HG03280 (cell line): ENCODE data around the gene PKHD1.
A peak's percentile ranks its signal among the peaks of the same experiment; 100 is the strongest.
"Not testable (repeated sequence)": the region's sequence is repeated elsewhere in the genome, so short reads cannot be mapped to it uniquely, and the experiment has no call there.

Experiments
- ATAC-seq: cut with Tn5 transposase; IDR thresholded peaks from one replicate; pipeline ENCODE4 v1.9.1; 2021; ENCODE audit warnings: mild to moderate bottlenecking, moderate library complexity; ENCODE audit not compliant: unreplicated experiment

Gene PKHD1

GRCh38 chr6:52000064-52000463 lies 87.3 kb downstream of the PKHD1 start:
- ATAC-seq = no peak

GRCh38 chr6:51996296-51996947 lies 91.0 kb downstream of the PKHD1 start:
- ATAC-seq = peak; percentile 94

- ATAC-seq = no peak
These were observed 92.1 kb downstream of the PKHD1 start for GRCh38 chr6:51995214-51995755.

GRCh38 chr6:51992876-51993275 lies 94.5 kb downstream of the PKHD1 start:
- no peak for ATAC-seq

GRCh38 chr6:51989789-51990188 lies 97.6 kb downstream of the PKHD1 start:
- no peak for ATAC-seq

- ATAC-seq = no peak
These were observed 100.5 kb downstream of the PKHD1 start for GRCh38 chr6:51986864-51987263.

- ATAC-seq = no peak
These were observed 103.8 kb downstream of the PKHD1 start for GRCh38 chr6:51983564-51983963.

GRCh38 chr6:51982695-51983094 lies 104.7 kb downstream of the PKHD1 start:
- ATAC-seq = not testable (repeated sequence)

- no peak for ATAC-seq
These were observed 111.0 kb downstream of the PKHD1 start for GRCh38 chr6:51976374-51976773.

GRCh38 chr6:51972659-51973058 lies 114.8 kb downstream of the PKHD1 start:
- ATAC-seq = no peak

- ATAC-seq = no peak
These were observed 119.1 kb downstream of the PKHD1 start for GRCh38 chr6:51968265-51968664.

- no peak for ATAC-seq
These were observed 122.1 kb downstream of the PKHD1 start for GRCh38 chr6:51965222-51965801.

- ATAC-seq = no peak
These were observed 123.4 kb downstream of the PKHD1 start for GRCh38 chr6:51963980-51964379.

GRCh38 chr6:51962354-51962753 lies 125.1 kb downstream of the PKHD1 start:
- ATAC-seq = no peak

- ATAC-seq = no peak
These were observed 127.0 kb downstream of the PKHD1 start for GRCh38 chr6:51960419-51960818.

- peak; percentile 75 for ATAC-seq
These were observed 127.5 kb downstream of the PKHD1 start for GRCh38 chr6:51959744-51960383.

- ATAC-seq = no peak
These were observed 132.7 kb downstream of the PKHD1 start for GRCh38 chr6:51954681-51955080.

- ATAC-seq = no peak
These were observed 134.2 kb downstream of the PKHD1 start for GRCh38 chr6:51953246-51953645.

GRCh38 chr6:51951924-51952323 lies 135.5 kb downstream of the PKHD1 start:
- no peak for ATAC-seq

GRCh38 chr6:51949526-51949925 lies 137.9 kb downstream of the PKHD1 start:
- no peak for ATAC-seq

GRCh38 chr6:51939695-51940094 lies 147.7 kb downstream of the PKHD1 start:
- ATAC-seq = not testable (repeated sequence)
